ENCODE measurements around the gene ZDHHC11B. TPM values are rescaled to one million over a fixed set of nuclear protein-coding genes. Genes with fewer than 3 reads are reported as not detected.

ZDHHC11B gene
- total and polyA plus RNA-seq, 2 of the 13 experiments (the other 11 are each of a cell fraction or from before 2014, with no cell fraction given) = 0.11 to 0.12 TPM

- TF ChIP-seq ZNF292 (CRISPR knock-in tag; IDR thresholded peaks at IDR 0.05; ENCODE audit: borderline replicate concordance, low read depth) (no peak), TOPORS (CRISPR knock-in tag; IDR thresholded peaks at IDR 0.05) (no peak)
Measured at GRCh38 chr5:661891-662750, 122.4 kb downstream of the ZDHHC11B start (continued).

GRCh38 chr5:660491-661030 lies 124.0 kb downstream of the ZDHHC11B start:
- CTCF ChIA-PET (ENCODE audit: low intra/inter-chr PET ratio, low total read pairs) = no interaction called here
- no peaks in the 10 kb centered on the region for H4K20me1 ChIP-seq (ENCODE audit: insufficient read depth, low read length)
- 99% methylated on average over 9 of the region's 11 CpGs for whole genome bisulfite sequencing (ENCODE audit: low lambda C conversion rate)
- intact Hi-C loops (cut with micrococcal nuclease; ENCODE audit: unreplicated experiment) = no loop called here
- DNase-seq (ENCODE audit: low spot score) (no peak), ATAC-seq (no peak), FAIRE-seq (no peak)
- no peak overlapping the region for H2AFZ ChIP-seq (ENCODE audit: low read length)
- no peaks in the 10 kb centered on the region for H3K79me2 ChIP-seq (ENCODE audit: insufficient read depth, low read length)
- no peak overlapping the region for H3K4me3 ChIP-seq (replicated peaks in 1 of 3; ENCODE audit: insufficient read depth in 1 of 3, low read depth in 2 of 3, low read length in 3 of 3)
- no peak overlapping the region for H3K4me2 ChIP-seq (ENCODE audit: low read depth, low read length)
- no peak overlapping the region for H3K9ac ChIP-seq (ENCODE audit: insufficient read depth, low read depth, low read length)
- no peak overlapping the region for H3K27ac ChIP-seq (ENCODE audit: extremely low read length, insufficient read depth, low read length)
- no peaks in the 10 kb centered on the region; a peak in 1 of 5 replicates for H3K27me3 ChIP-seq (ENCODE audit: control insufficient read depth in 1 of 2, insufficient read depth in 2 of 2, low read length in 2 of 2)
- in situ Hi-C loops (cut with HindIII; ENCODE audit: extremely low pct_ligation_motif_present, low pct_unique_long_range_greater_than_20kb) = no loop called here
- peaks cover 10 to 56% of the 10 kb centered on the region in 2 experiments for H3K36me3 ChIP-seq (replicated peaks in 1 of 2; ENCODE audit: control insufficient read depth in 1 of 2, insufficient read depth in 2 of 2, low read length in 2 of 2)
- POLR2A ChIA-PET = no interaction called here
- no peaks in the 10 kb centered on the region for H3K9me3 ChIP-seq (ENCODE audit: low read length)
- TF ChIP-seq AGO2 (optimal IDR thresholded peaks at IDR 0.05; ENCODE audit: low read depth, low read length) (peak; percentile 22), AHR (CRISPR knock-in tag; IDR thresholded peaks at IDR 0.05) (no peak)
- H3K4me1 ChIP-seq (ENCODE audit: insufficient read depth, low read length) = no peaks in the 10 kb centered on the region
- no TSS peak for BruUV-seq (replicated peaks)

Other genes with a start within 250 kb of the ZDHHC11B start
- 8.1 and 9.4 TPM in 2 replicates for gene CEP72, start 172.4 kb downstream of the ZDHHC11B start, total RNA-seq (2016; rRNA removed; fragmentation: Illumina TruSeq; extraction: Trizol)
- gene CEP72, start 172.4 kb downstream of the ZDHHC11B start, polyA plus RNA-seq (2011; rRNA removed) = 3.4 and 4.4 TPM in 2 replicates
- 0.04 TPM in 1 of 2 replicates, not detected in the other for gene TPPP, start 91.4 kb downstream of the ZDHHC11B start, total RNA-seq (2016; rRNA removed; fragmentation: Illumina TruSeq; extraction: Trizol)
- 0.05 and 0.07 TPM in 2 replicates for gene TPPP, start 91.4 kb downstream of the ZDHHC11B start, polyA plus RNA-seq (2011; rRNA removed)
- 1.4 and 4.0 TPM in 2 replicates for gene ZDHHC11, start 66.3 kb upstream of the ZDHHC11B start, total RNA-seq (2016; rRNA removed; fragmentation: Illumina TruSeq; extraction: Trizol)
- gene ZDHHC11, start 66.3 kb upstream of the ZDHHC11B start, polyA plus RNA-seq (2011; rRNA removed) = 2.1 and 2.2 TPM in 2 replicates
- gene BRD9, start 108.1 kb upstream of the ZDHHC11B start, total RNA-seq (2016; rRNA removed; fragmentation: Illumina TruSeq; extraction: Trizol) = 20.7 and 22.9 TPM in 2 replicates
- 5.2 and 6.3 TPM in 2 replicates for gene BRD9, start 108.1 kb upstream of the ZDHHC11B start, polyA plus RNA-seq (2011; rRNA removed)
- 33.0 and 39.5 TPM in 2 replicates for gene TRIP13, start 108.2 kb upstream of the ZDHHC11B start, total RNA-seq (2016; rRNA removed; fragmentation: Illumina TruSeq; extraction: Trizol)
- gene TRIP13, start 108.2 kb upstream of the ZDHHC11B start, polyA plus RNA-seq (2011; rRNA removed) = 12.8 and 13.5 TPM in 2 replicates
- gene NKD2, start 224.1 kb upstream of the ZDHHC11B start, total RNA-seq (2016; rRNA removed; fragmentation: Illumina TruSeq; extraction: Trizol) = 0.53 and 0.94 TPM in 2 replicates
- 0.81 and 0.82 TPM in 2 replicates for gene NKD2, start 224.1 kb upstream of the ZDHHC11B start, polyA plus RNA-seq (2011; rRNA removed)